ENCODE data around the gene CEP97.

The CEP97 gene

GRCh38 chr3:101803939-101804338 is 79.5 kb downstream of the CEP97 start:
- Histone ChIP-seq H3K36me3 (ENCODE audit: control insufficient read depth in 2 of 2, insufficient read depth in 2 of 2, low read length in 2 of 2) (peaks cover 4 to 6% of the 10 kb centered on the region in 2 donors), H3K4me1 (ENCODE audit: control insufficient read depth, insufficient read depth, low read length) (no peaks in the 10 kb centered on the region), H3K4me3 (ENCODE audit: low read length in 2 of 2) (no peak overlapping the region), H3K9ac (ENCODE audit: low read length in 2 of 2) (no peak overlapping the region), H3K27me3 (ENCODE audit: control insufficient read depth in 1 of 2, insufficient read depth in 2 of 2, low read length in 2 of 2) (no peaks in the 10 kb centered on the region), H3K27ac (ENCODE audit: low read length) (no peak overlapping the region), H3K9me3 (ENCODE audit: control insufficient read depth in 2 of 2, low read length in 2 of 2) (no peaks in the 10 kb centered on the region)

- H3K27ac ChIP-seq (ENCODE audit: low read length): no peak overlapping the region
- H3K4me3 ChIP-seq (ENCODE audit: low read length in 2 of 2): no peak overlapping the region
- no peaks in the 10 kb centered on the region for H3K27me3 ChIP-seq (ENCODE audit: control insufficient read depth in 1 of 2, insufficient read depth in 2 of 2, low read length in 2 of 2)
- H3K9me3 ChIP-seq (ENCODE audit: control insufficient read depth in 2 of 2, low read length in 2 of 2): no peaks in the 10 kb centered on the region
- H3K36me3 ChIP-seq (ENCODE audit: control insufficient read depth in 2 of 2, insufficient read depth in 2 of 2, low read length in 2 of 2): peaks cover 3% of the 10 kb centered on the region in 2 donors
- H3K4me1 ChIP-seq (ENCODE audit: control insufficient read depth, insufficient read depth, low read length): peaks cover 6% of the 10 kb centered on the region
- no peak overlapping the region for H3K9ac ChIP-seq (ENCODE audit: low read length in 2 of 2)
These were observed 82.1 kb downstream of the CEP97 start for GRCh38 chr3:101806491-101806890.

DNA sequence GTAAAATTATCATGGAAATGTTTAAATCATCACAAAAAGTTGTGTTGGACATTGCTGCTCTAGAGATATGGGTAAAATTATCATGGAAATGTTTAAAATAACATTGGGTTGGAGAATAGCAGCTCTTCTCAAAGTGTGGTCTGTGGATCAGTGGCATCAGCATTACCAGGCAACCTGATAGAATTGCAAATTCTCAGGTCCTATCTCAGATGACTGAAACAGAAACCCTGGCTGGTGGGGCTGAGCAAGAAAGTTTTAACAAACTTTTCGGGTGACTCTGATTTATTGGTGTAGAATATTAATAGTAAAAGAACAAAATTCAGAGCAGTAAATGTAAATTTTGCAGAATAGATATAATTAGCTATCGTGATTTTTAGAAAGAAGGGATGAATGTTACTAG is 83.5 kb downstream of the CEP97 start:
- Histone ChIP-seq H3K4me1 (ENCODE audit: control insufficient read depth, insufficient read depth, low read length) (peaks cover 6% of the 10 kb centered on the region), H3K27me3 (ENCODE audit: control insufficient read depth in 1 of 2, insufficient read depth in 2 of 2, low read length in 2 of 2) (no peaks in the 10 kb centered on the region), H3K9me3 (ENCODE audit: control insufficient read depth in 2 of 2, low read length in 2 of 2) (no peaks in the 10 kb centered on the region), H3K36me3 (ENCODE audit: control insufficient read depth in 2 of 2, insufficient read depth in 2 of 2, low read length in 2 of 2) (no peaks in the 10 kb centered on the region), H3K4me3 (ENCODE audit: low read length in 2 of 2) (no peak overlapping the region), H3K27ac (ENCODE audit: low read length) (no peak overlapping the region), H3K9ac (ENCODE audit: low read length in 2 of 2) (no peak overlapping the region)

GRCh38 chr3:101809178-101810021 is 85.0 kb downstream of the CEP97 start:
- Histone ChIP-seq H3K27me3 (ENCODE audit: control insufficient read depth in 1 of 2, insufficient read depth in 2 of 2, low read length in 2 of 2) (no peaks in the 10 kb centered on the region), H3K36me3 (ENCODE audit: control insufficient read depth in 2 of 2, insufficient read depth in 2 of 2, low read length in 2 of 2) (no peaks in the 10 kb centered on the region), H3K4me1 (ENCODE audit: control insufficient read depth, insufficient read depth, low read length) (peaks cover 6% of the 10 kb centered on the region), H3K4me3 (ENCODE audit: low read length in 2 of 2) (no peak overlapping the region), H3K9ac (ENCODE audit: low read length in 2 of 2) (no peak overlapping the region), H3K9me3 (ENCODE audit: control insufficient read depth in 2 of 2, low read length in 2 of 2) (no peaks in the 10 kb centered on the region), H3K27ac (ENCODE audit: low read length) (peak overlapping the region; percentile 19)

DNA sequence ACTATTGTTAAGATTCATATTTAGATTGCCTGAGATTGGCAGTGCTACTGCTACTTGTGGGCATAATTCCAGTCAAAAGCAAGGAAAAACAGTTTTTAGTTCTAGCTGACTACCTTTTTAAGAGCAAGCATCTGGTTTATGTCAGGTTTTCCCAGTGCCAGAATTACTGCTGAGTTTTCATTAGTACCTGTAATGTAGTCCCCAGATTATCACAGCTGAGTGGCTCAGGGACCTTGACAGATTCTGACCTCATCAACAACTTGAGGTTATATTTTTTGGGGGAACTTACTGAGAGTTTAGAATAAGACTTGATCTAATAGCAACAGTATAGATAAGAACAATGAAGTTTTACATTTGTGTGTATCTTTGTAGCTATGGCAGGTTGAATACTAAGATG is 85.6 kb downstream of the CEP97 start:
- Histone ChIP-seq H3K36me3 (ENCODE audit: control insufficient read depth in 2 of 2, insufficient read depth in 2 of 2, low read length in 2 of 2) (no peaks in the 10 kb centered on the region), H3K9me3 (ENCODE audit: control insufficient read depth in 2 of 2, low read length in 2 of 2) (no peaks in the 10 kb centered on the region), H3K27ac (ENCODE audit: low read length) (peak overlapping the region; percentile 19), H3K9ac (ENCODE audit: low read length in 2 of 2) (no peak overlapping the region), H3K4me1 (ENCODE audit: control insufficient read depth, insufficient read depth, low read length) (peaks cover 6% of the 10 kb centered on the region), H3K4me3 (ENCODE audit: low read length in 2 of 2) (no peak overlapping the region), H3K27me3 (ENCODE audit: control insufficient read depth in 1 of 2, insufficient read depth in 2 of 2, low read length in 2 of 2) (no peaks in the 10 kb centered on the region)

GRCh38 chr3:101811875-101812274 is 87.5 kb downstream of the CEP97 start:
- H3K4me1 ChIP-seq (ENCODE audit: control insufficient read depth, insufficient read depth, low read length): peaks cover 6% of the 10 kb centered on the region
- no peak overlapping the region for H3K9ac ChIP-seq (ENCODE audit: low read length in 2 of 2)
- no peaks in the 10 kb centered on the region for H3K27me3 ChIP-seq (ENCODE audit: control insufficient read depth in 1 of 2, insufficient read depth in 2 of 2, low read length in 2 of 2)
- no peaks in the 10 kb centered on the region for H3K9me3 ChIP-seq (ENCODE audit: control insufficient read depth in 2 of 2, low read length in 2 of 2)
- H3K36me3 ChIP-seq (ENCODE audit: control insufficient read depth in 2 of 2, insufficient read depth in 2 of 2, low read length in 2 of 2): peaks cover 0 to 2% of the 10 kb centered on the region in 2 donors
- H3K27ac ChIP-seq (ENCODE audit: low read length): no peak overlapping the region
- H3K4me3 ChIP-seq (ENCODE audit: low read length in 2 of 2): no peak overlapping the region

GRCh38 chr3:101812895-101813294 is 88.5 kb downstream of the CEP97 start:
- H3K27ac ChIP-seq (ENCODE audit: low read length): no peak overlapping the region
- peaks cover 6% of the 10 kb centered on the region for H3K4me1 ChIP-seq (ENCODE audit: control insufficient read depth, insufficient read depth, low read length)
- H3K4me3 ChIP-seq (ENCODE audit: low read length in 2 of 2): no peak overlapping the region
- no peaks in the 10 kb centered on the region for H3K27me3 ChIP-seq (ENCODE audit: control insufficient read depth in 1 of 2, insufficient read depth in 2 of 2, low read length in 2 of 2)
- peaks cover 7 to 9% of the 10 kb centered on the region in 2 donors for H3K36me3 ChIP-seq (ENCODE audit: control insufficient read depth in 2 of 2, insufficient read depth in 2 of 2, low read length in 2 of 2)
- H3K9ac ChIP-seq (ENCODE audit: low read length in 2 of 2): no peak overlapping the region
- H3K9me3 ChIP-seq (ENCODE audit: control insufficient read depth in 2 of 2, low read length in 2 of 2): no peaks in the 10 kb centered on the region

DNA sequence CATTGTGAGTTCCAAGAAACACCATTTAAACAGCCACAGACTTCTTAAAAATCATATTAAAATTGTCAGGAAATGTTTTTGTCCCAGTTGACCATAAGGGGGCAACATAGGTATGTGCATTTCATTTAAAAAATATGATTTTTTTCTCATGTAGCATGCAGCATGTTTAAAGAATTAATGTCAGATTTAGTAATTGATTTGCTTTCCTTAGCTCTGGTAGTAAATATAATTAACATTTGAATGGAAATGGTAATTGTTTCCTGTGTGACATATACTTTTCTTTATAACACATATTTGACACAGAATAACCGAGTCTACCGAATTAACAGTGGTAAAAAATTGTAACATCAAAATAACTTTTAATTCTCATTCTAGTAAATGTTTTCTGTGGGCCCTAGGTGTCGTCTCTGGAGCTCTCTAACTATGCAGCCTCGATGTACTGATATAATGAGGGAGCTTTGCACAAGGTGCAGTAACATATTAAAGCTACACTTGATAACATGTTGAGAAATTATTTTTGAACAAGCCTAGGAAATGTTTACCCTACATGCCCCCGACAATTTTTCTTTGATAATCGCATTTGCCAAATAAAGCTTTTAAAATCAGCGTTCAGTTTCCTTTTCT is 89.5 kb downstream of the CEP97 start:
- H3K36me3 ChIP-seq (ENCODE audit: control insufficient read depth in 2 of 2, insufficient read depth in 2 of 2, low read length in 2 of 2): peaks cover 7 to 9% of the 10 kb centered on the region in 2 donors
- H3K4me3 ChIP-seq (ENCODE audit: low read length in 2 of 2): no peak overlapping the region
- H3K9ac ChIP-seq (ENCODE audit: low read length in 2 of 2): no peak overlapping the region
- peaks cover 6% of the 10 kb centered on the region for H3K4me1 ChIP-seq (ENCODE audit: control insufficient read depth, insufficient read depth, low read length)
- H3K9me3 ChIP-seq (ENCODE audit: control insufficient read depth in 2 of 2, low read length in 2 of 2): no peaks in the 10 kb centered on the region
- H3K27me3 ChIP-seq (ENCODE audit: control insufficient read depth in 1 of 2, insufficient read depth in 2 of 2, low read length in 2 of 2): no peaks in the 10 kb centered on the region
- H3K27ac ChIP-seq (ENCODE audit: low read length): no peak overlapping the region

DNA sequence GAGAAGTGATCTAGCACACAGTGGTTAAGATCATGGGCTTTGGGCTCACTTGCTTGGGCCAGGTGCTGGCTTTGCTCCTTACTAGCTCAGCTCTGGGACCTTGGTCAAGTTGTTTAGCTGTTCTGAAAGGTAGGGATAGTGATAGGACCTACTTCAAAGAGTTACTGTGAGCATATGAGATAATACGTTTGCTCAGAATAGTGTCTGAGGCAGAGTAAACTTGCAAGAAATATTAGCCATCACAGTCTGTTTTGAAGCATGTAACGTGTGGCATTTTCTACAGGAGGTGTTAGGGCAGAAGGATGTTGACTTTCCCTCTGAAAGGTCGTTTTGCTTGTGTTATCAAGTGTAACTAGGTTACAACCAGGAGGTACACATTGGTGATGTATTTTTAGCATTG is 90.4 kb downstream of the CEP97 start:
- H3K9me3 ChIP-seq (ENCODE audit: control insufficient read depth in 2 of 2, low read length in 2 of 2): no peaks in the 10 kb centered on the region
- peaks cover 7 to 9% of the 10 kb centered on the region in 2 donors for H3K36me3 ChIP-seq (ENCODE audit: control insufficient read depth in 2 of 2, insufficient read depth in 2 of 2, low read length in 2 of 2)
- H3K4me1 ChIP-seq (ENCODE audit: control insufficient read depth, insufficient read depth, low read length): peaks cover 3% of the 10 kb centered on the region
- H3K9ac ChIP-seq (ENCODE audit: low read length in 2 of 2): no peak overlapping the region
- H3K4me3 ChIP-seq (ENCODE audit: low read length in 2 of 2): no peak overlapping the region
- no peak overlapping the region for H3K27ac ChIP-seq (ENCODE audit: low read length)
- H3K27me3 ChIP-seq (ENCODE audit: control insufficient read depth in 1 of 2, insufficient read depth in 2 of 2, low read length in 2 of 2): no peaks in the 10 kb centered on the region

- H3K36me3 ChIP-seq (ENCODE audit: control insufficient read depth in 2 of 2, insufficient read depth in 2 of 2, low read length in 2 of 2): peaks cover 11 to 12% of the 10 kb centered on the region in 2 donors
- no peak overlapping the region for H3K9ac ChIP-seq (ENCODE audit: low read length in 2 of 2)
- peak overlapping the region; percentile 37 for H3K27ac ChIP-seq (ENCODE audit: low read length)
- H3K27me3 ChIP-seq (ENCODE audit: control insufficient read depth in 1 of 2, insufficient read depth in 2 of 2, low read length in 2 of 2): no peaks in the 10 kb centered on the region
- no peaks in the 10 kb centered on the region for H3K4me1 ChIP-seq (ENCODE audit: control insufficient read depth, insufficient read depth, low read length)
- H3K9me3 ChIP-seq (ENCODE audit: control insufficient read depth in 2 of 2, low read length in 2 of 2): no peaks in the 10 kb centered on the region
- H3K4me3 ChIP-seq (ENCODE audit: low read length in 2 of 2): no peak overlapping the region
These were observed 92.1 kb downstream of the CEP97 start for GRCh38 chr3:101816215-101817149.

Measured in stomach smooth muscle (tissue), 2 donors.